Esophagus muscularis mucosa (tissue), 4 donors: ENCODE results near the gene FOXC2.

ENCODE experiments used
- EP300 ChIP-seq: sonication (generic); formaldehyde crosslinking; IDR thresholded peaks from one replicate; pipeline ENCODE4 v1.6.1; 2017; ENCODE audit warnings: antibody characterized with exemption
- POLR2A ChIP-seq: fragments of 450-650 bp; IDR thresholded peaks from one replicate; pipeline ENCODE4 v1.6.1; 2017; ENCODE audit warnings: antibody characterized with exemption, moderate library complexity, mild to moderate bottlenecking, low read depth
- TF ChIP-seq, protein P1 (sequence below), 3 experiments: fragments of 200-600 bp in 2 of 3; fragments of 450-650 bp in 1 of 3; sonication (generic) in 2 of 3; IDR thresholded peaks; one replicate each; pipeline ENCODE4 v1.5.1; 2017 to 2019; ENCODE audit warnings: antibody characterized with exemption in 3 of 3, mild to moderate bottlenecking in 2 of 3, moderate library complexity in 1 of 3

DNA sequence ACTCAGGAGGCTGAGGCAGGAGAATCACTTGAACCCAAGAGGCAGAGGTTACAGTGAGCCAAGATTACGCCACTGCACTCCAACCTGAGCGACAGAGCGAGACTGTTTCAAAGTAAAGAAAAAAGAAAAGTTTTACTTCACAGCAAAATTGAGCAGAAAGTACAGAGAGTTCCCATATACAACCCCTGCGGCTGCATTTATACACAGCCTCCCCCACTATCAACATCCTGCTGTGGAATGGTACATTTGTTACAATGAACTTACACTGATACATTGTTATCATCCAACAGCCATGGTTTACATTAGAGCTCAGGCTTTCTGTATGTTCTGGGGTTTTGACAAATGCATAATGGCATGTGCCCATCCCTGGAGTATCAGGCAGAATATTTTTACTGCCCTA lies 9.0 kb upstream of the FOXC2 start:
- TF ChIP-seq, protein P1, sequence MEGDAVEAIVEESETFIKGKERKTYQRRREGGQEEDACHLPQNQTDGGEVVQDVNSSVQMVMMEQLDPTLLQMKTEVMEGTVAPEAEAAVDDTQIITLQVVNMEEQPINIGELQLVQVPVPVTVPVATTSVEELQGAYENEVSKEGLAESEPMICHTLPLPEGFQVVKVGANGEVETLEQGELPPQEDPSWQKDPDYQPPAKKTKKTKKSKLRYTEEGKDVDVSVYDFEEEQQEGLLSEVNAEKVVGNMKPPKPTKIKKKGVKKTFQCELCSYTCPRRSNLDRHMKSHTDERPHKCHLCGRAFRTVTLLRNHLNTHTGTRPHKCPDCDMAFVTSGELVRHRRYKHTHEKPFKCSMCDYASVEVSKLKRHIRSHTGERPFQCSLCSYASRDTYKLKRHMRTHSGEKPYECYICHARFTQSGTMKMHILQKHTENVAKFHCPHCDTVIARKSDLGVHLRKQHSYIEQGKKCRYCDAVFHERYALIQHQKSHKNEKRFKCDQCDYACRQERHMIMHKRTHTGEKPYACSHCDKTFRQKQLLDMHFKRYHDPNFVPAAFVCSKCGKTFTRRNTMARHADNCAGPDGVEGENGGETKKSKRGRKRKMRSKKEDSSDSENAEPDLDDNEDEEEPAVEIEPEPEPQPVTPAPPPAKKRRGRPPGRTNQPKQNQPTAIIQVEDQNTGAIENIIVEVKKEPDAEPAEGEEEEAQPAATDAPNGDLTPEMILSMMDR (IDR thresholded peaks at IDR 0.05): no peak
- TF ChIP-seq EP300 (no peak), POLR2A (no peak)
